ENCODE results near the gene TBL2.
"Not testable (repeated sequence)": the region's sequence is repeated elsewhere in the genome, so short reads cannot be mapped to it uniquely, and the experiment has no call there.

TBL2 gene

DNA sequence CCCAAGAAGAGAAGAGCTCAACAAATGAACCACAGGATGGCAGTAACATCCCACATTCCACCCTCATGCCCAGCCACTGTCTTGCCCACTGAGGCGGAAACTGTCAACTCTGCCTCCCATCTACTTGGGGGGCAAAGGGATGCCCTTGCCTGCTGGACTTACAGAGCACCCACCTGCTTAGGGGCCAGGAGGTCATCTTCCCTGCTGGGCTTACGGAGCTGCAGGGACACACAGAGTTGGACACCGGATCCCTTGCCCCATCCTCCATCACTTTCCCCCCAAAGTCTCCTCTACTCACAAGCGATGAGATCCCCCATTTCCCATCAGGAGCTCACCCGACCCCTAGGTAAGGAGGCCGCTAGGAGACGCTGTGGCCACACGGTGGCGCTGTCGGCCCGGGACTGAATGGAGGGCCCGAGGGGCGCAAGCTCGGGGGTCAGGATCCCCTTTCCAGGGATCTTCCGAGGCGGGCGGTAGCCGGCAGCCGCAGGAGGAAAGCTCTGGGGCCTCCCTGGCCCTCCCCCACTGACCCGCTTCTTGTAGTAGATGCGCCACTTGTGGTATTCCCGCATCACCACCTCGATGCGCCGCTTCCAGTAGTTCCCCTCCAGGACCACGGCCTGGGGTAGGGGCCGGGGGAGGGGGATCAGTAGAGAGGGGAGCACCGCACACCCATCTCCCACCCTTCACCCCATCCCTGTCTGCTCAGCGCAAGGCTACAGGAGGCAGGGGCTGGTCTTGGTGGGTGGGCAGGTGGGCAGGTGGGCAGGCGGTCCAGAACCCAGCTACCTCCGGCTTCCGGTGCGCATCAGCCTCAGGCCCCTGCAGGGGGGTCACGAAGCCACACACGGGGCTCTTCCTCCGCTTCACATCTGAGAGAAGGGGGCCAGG, 28.7 kb upstream of the TBL2 start:
- peak; percentile 52 for DNase-seq (ENCODE audit: low spot score)

DNA sequence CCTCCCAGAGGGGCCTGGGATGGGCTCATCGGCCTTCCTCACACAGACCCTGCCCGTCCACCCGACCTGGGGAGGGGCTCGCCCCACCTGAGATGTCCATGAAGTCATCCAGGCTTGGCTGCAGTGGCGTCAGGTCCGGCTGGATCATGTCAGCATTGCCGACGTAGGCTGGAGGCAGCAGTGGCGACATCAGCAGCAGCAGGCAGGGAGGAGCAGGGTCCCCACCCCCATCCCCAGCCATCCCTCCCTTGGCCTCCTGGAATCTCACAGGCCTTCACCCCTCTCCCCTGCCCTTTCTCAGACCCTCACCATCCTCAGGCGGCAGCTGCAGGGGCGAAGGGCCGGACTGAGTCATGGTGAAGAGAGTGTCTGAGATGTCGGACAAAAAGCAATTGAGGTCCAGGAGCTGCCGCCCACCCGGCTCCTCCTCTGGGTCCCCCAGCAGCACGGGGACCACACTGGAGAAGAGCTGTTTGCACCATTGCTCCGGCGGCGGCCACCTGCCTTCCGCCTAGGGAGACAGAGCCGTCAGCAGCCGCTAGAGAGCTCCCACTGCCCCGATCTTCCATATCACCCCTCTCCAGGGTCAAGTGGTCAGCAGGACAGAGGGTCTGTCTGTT, 27.3 kb upstream of the TBL2 start:
- DNase-seq (ENCODE audit: low spot score), result no peak

DNA sequence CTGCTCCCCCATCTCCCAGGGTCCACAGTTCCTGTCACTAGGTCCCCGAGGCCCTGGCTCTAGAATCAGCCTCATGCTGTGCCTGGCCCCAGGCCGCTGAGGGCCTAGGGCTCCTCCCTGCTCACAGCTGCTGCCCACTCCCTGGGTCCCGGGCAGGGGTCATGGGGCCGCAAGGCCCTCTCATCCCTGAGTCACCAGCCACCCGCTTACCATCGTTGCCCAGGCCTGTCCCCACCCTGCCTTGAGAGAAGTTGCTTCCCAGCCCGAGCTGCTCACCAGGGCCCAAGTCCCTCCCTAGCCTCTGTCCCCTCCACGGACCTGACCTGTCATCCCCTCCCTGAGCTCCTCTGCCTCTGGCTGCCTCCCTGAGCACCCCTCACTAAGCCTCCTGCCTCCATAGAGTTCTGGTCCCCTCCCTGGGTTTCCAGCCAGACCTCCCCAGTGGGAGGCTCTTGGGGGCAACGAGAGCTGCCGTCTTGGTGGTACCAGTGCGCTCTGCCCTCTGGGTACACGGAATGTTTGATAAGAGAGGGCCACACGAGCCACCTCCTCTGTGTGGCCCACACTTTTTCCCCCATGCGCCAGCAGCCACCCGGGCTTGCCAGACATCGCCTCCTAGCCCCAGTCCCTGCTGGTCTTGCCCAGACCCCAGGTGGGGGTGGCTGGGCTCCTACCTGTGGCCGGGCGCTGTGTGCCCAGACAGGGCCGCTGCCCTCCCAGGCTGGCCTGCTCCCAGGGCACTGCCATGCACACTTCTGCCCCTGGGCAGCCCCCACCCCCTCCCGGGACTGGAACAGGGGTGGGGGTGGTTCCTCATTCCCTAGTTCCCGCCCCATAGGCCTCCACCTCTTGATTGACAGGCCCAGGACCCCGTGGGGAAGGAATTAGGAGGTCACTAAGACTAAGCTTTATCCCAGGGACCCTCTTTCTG, 24.6 kb upstream of the TBL2 start:
- DNase-seq (ENCODE audit: low spot score), result no peak

DNA sequence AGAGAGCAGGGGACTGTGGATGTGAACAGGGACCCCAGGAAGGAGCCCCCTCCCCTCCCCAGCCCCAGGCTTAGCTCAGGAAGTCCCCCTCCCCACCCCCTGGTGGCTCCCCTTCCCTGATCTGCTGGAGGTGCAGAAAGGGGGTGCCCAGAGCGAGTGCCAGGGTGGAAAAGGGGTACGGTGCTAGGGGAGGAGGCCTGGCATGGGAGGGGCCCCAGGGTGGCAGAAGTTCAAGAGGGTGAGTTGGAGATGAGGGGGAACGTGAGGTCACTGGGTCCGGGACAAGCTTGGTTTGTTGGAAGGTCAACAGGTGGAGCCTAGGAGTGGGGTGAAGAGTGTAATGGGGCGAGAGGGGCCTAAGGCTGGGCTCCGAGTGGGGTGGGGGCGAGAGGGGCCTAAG, 21.5 kb upstream of the TBL2 start:
- DNase-seq (ENCODE audit: low spot score), result no peak

DNA sequence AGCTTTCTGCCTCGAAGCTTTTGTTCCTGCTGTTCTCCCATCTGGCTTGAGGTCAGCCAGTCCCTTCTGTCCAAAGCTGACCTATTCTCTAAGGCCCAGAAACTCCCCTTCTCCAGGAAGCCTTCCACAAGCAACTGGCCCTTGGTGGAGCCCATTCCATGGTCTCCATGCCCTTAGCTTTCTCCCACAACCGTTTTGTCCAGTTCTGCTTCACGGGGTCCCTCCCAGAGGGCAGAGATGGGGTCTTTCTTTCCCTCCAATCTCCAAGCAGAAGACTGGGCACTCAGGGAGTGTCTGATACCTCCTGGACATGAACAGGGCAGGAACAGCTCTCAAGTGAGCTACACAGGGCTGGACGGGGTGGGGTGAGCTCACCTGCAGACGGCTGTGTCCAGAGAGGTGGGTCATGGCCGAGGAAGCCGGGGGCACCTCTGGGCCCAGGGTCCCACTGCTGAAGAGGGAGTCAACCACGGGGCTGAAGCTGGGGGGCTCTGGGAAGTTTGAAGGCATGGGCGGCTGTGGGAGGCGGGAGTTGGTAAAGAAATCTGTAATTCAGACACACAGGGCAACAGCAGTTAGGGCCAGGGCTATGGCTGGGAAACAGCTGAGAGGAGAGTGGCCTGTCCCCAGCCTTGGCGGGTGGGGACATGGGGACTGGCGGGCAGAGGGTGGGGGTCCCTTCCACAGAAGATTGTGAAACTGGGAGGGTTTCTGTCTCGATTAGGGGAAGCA, 20.9 kb upstream of the TBL2 start:
- no peak for DNase-seq (ENCODE audit: low spot score)

DNA sequence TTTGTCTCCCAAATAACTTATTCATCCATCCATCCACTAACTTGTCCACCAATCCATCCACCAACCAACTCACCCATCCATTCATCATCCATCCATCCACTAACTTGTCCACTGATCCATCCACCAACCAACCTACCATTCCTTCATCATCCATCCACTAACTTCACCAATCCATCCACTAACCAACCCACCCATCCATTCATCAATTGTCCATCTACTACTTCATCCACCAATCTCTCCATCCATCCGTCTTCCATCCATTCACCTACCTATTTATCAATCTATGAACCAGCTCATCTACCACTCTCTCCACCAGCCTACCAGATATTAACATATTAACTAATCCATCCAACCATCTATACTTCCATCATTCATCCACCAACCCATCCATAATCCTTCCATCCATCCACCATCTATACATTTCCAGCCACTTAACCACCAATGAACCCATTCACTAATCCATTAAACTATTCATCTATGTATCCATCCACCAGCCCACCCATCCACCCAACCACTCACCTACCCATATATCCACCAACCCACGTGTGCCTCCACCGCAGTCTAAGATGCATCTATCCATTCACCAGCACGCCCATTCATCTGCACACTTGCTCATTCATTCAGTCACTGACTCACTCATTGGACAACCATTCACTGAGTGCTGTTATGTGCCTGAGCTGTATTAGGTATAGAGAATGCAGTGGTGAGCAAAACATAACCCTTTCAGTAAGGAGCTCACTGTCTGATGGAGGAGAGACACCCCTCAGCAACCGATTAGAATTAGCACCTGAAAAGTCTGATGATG, 19.8 kb upstream of the TBL2 start:
- no peak for DNase-seq (ENCODE audit: low spot score)

DNA sequence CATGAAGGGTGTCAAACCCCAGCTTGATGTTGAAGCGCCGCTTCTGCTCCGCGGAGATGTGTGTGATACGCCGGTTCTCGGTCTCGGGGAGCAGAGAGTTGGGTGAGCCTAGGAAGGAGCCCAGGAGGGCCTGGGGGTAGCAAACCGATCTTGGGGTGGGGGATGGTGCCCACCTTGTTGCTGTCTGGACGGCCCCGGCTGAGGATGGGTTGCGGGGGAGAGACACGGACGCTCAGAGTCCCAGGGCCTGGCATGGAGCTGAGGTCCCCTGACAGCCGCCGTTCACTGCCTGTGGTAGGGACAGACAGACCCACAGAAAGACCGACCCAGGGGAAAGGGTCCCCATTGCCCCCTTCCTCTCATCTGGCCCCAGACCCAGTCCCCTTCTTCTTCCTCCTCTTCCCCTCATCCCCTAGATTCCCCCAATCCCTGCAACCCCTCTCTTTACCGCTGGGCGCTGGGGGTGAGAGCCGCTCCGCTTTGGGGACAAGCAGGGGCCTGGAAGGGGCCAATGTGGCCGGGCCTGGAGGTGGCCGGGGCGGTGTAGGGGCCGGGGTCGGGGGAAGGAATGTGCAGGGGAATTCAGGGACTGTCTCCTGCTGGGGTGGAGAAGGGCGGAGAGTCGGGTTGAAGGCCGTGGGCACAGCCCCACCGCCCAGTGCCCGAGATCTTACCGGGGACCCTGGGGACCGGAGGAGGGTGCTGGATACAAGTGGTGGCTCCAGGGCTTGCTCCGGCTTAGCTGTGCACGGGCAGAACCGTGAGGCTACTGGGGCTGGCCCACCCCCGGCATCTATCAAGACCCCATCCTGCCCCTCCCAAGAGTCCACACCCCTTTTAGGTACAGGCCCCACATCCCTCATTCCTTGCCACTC, 18.0 kb upstream of the TBL2 start:
- DNase-seq (ENCODE audit: low spot score), result no peak

DNA sequence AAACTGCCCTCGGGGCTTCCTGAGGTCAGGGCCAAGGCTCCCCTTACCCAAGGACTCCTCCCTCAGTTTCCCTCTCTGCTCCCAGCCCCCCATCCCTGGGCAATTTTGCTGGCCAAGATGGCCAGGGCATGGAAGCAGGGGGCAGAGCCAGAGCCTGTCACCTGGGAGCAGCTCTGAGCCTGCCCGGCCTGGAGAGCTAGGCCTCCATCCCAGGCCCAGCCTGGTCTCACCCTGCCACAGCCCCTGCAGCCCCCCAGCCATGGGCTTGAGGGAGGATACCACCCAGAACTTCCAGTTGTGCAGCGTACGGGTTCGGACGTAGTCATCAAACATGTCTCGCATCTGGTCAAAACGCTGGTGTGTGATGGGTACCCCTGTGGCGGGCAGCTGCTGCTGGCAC, 17.0 kb upstream of the TBL2 start:
- DNase-seq (ENCODE audit: low spot score), result no peak

DNA sequence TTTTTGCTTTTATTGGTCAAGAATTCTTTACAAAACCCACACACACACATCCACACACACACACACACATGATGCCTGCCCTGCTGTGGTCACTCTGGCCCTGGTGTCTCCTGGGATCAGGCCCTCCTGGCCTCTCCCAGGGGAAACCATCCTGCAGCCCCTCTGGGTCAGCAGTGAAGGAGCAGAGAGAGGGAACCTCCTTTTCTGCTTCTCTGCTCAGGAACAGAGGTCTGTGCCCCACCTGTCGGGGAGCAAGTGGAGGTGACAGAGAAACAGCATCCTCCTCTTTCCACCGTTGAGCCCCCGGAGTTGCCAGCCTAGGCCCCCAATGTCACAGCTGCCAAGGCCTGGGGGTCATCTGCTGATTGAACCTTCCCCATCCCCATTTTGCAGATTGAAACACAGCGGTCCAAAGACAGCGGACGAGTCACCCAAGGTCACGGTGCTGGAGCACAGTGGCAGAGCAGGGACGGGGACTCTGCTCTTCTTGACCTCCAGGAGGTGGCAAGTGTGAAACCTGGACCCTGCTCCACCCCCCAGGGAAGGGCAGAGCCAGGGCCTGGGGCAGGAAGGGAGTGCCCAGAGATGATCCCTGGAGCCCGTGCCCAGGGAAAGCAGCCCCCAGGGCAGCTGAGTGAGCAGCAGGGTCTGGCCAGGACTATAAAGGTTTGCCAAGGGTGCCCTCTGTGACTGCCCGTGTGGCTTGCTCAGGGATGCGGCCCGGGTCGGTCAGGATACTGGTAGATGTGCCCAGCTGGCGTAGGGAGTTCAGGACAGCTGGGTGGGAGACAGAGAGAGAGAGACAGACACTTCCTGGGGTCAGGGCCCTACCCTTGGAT, 15.0 kb upstream of the TBL2 start:
- no peak for DNase-seq (ENCODE audit: low spot score)

DNA sequence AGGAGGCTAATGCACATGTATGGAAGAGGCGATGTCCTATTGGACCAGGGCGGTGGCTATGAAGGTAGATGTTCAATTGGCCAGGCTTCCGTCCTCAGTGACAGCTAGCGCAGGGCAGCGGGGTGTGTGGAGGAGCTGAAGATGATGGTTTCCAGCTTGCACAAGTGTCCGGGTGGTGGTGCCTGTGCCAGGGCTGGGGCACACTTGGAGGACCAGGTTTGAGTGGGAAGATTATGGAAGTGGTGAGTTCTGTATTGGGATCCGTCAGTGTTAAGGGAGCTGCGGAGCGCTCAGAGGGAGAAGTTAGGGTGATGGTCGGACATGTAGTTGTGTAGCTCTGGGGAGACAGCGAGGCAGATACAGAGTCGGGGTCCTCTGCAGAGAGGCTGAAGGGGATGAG, 8.5 kb upstream of the TBL2 start:
- DNase-seq (ENCODE audit: low spot score), result no peak

DNA sequence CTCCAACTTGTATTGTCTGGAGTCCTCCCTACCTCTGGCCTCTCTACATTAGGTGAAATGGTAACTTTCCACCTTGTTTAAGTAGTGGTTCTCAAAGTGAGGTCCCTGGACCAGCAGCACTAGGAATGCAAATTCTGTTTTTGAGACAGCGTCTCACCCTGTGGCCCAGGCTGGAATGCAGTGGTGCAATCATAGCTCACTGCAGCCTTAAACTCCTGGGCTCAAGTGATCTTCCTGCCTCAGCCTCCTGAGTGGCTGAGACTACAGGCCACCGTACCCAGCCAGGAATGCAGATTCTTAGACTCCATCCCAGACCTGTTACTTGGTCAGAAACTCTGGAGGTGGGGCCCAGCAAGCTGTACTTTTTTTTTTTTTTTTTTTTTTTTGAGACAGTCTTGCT, 6.8 kb upstream of the TBL2 start:
- DNase-seq (ENCODE audit: low spot score), result no peak

DNA sequence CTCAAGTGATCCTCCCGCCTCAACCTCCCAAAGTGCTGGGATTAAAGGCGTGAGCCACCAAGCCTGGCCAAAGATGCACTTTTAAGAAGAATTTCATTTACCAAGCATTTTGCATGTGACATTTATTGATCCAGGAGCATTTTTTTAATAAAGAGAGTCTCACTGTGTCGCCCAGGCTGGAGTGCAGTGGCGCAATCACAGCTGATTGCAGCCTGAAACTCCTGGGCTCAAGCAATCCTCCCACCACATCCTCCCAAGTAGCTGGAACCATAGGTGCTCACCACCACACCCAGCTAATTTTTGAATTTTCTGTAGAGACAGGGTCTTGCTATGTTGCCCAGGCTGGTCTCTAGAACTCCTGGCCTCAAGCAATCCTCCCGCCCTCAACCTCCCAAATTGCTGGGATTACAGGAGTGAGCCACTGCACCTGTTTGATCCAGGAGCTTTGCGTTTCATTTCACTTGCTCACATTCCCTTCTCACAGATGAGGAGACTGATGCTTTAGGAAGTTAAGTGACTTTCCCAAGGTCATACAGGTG, 4.4 kb upstream of the TBL2 start:
- DNase-seq (ENCODE audit: low spot score), result no peak

DNA sequence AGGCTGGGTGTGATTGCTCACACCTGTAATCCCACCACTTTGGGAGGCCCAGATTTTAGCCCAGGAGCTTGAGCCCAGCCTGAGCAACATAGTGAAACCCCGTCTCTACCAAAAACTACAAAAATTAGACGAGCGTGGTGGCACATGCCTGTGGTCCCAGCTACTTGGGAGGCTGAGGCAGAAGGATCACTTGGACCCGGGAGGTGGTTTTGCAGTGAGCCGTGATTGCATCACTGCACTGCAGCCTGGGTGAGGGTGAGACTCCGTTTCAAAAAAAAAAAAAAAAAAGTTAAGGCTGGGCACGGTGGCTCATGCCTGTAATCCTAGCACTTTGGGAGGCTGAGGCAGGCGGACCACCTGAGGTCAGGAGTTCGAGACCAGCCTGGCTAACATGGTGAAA, 2.6 kb upstream of the TBL2 start:
- not testable (repeated sequence) for DNase-seq (ENCODE audit: low spot score)

DNA sequence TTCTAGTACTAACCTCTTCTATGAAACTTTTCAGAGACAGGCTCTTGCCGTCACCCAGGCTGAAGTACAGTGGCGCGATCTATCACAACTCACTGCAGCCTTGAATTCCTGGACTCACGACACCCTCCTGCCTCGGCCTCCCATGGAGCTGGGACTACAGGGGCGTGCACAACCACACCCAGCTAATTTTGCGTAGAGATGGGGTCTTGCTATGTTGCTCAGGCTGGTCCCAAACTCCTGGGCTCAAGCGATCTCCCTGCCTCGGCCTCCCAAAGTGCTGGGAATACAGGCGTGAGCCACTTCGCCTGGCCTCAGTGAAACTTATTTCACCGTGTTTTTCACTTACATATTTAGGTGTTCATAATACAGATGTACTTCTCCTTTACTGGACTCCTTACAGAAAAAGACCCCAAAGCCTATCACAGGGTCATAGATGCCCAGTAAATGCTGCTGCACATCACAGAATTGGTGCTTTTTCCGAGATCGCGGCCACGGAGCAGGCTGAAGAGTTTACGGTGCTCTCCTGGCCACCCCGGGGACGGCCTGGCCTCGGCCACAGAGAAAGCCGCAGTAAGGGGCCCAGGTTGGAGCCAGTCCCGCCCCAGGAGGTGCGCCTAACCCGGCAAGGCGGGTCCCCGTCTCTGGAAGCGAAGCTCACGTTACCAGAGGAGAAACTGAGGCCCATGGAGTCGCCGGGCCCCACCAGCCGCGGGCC, 595 bp downstream of the TBL2 start:
- no peak for DNase-seq (ENCODE audit: low spot score)

DNA sequence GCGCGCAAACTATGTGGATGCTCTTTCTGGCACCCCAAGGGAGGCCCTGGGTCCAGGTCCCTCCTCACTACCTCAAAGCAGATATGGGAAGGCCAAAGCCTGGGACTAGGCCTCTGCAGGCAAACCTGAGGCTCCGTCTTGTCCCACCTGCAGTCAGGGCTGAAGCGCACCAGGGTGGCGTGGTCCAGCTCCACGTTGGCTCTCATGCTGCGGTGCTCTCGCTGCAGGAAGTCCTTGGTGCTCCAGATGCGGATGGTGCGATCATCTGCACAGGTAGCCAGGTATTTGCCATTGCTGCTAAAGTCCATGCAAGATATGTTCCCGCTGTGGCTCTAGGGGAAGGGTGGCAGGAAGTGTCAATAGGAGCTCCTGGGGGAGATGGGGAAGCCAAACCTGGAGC, 4.6 kb downstream of the TBL2 start:
- DNase-seq (ENCODE audit: low spot score), result no peak

DNA sequence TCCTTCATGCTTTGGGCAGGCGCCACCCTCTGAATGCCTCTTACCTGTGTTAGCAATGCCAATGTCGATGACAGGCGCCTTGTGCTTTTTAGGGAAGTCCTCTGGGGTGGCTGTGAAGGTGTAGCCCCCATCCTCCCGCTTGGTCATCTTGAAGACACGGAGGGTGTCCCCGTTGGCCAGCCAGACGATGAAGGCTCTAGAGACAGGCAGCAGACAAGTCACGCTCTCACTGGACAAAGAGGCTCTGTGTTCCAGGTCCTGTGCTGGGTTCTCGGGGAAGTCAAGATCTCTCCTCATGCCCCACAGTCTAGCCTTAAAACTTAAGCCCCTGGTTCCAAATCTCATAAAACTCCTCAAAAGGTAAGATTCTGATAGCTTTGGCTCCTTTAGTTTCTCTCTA, 5.1 kb downstream of the TBL2 start:
- DNase-seq (ENCODE audit: low spot score), result no peak

DNA sequence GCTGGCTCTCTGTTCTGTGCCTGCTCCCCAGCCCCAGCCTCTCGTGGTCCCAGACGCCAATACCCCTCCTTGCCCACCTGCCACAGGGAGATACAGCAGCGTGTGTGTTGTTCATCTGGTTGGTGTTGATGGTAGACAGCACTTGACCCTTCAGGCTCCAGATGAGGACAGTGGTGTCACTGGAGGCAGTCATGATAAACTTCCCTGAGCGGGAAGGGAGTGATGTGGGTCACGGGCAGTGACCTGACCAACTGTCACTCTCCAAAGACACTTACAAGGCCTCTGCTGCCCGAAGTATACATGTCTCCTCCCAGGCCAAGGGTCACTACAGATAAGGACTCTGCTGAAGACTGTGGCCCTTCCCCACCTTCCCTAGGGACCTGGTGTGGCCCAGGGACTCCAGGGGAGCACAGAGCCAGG, 5.6 kb downstream of the TBL2 start:
- DNase-seq (ENCODE audit: low spot score), result no peak

DNA sequence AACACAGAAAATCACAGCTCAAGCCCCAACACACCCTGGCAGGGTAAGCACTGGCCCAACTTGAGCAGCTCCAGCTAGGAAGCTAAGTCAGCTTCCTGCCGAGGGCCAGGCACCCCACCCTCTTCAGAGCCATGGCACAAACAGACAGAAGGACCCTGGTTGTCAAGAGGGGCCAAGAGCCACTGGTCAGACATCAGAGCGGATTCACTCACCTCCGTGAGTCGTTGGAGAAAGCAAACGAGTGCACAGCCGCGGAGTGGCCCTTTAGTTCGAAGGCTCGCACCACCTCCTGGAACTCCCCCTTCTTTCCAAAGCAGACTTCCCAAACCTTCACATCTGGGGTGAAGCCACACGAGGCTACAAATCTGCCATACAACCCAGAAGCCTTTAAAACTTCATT, 7.4 kb downstream of the TBL2 start:
- DNase-seq (ENCODE audit: low spot score), result no peak
